ENCODE data around the gene IFITM2. TPM values are rescaled to one million over a fixed set of nuclear protein-coding genes. Genes with fewer than 3 reads are reported as not detected.

Gene IFITM2
- total RNA-seq, 1 donor from 2014 or later = 344 TPM

DNA sequence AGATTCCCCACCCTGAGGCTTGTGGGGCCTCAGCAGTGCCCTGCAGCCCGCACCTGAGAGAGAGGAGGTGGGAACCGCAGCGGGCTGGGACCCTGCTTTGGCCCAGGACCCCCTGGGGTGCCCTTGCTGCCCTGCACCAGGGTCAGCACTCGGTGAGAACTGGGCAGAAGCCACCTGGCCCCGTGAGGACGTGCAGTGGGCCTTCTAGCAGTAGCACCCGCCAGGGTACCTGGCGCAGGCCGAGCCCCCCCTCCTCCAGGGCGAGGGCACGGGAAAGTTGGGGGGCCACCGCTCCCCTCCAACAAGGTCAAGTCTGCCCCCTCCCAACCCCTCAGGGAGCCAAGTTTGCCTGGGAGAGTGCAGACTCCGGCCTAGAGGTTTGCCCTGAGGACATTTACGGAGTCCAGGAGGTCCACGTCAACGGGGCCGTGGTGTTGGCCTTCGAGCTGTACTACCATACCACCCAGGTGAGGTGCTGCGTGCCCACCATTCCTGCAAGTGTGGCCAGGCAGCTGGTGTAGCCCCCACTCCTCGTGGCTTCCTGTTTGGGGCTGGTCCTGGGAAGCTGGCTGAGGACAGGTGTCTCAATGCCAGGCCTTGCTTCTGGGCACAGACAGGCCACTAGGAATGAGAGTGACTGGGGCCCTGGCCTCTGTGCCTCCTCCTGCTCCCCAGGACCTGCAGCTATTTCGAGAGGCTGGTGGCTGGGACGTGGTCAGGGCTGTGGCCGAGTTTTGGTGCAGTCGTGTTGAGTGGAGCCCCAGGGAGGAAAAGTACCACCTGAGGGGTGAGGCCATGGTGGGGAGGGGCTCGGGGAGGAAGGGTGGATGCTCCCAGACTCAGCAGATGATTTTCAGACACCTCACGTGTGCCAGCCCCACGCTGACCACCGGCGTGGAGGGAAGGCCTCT, 15.2 kb upstream of the IFITM2 start:
- no peak for DNase-seq (ENCODE audit: extremely low read depth, low read depth, low spot score)

DNA sequence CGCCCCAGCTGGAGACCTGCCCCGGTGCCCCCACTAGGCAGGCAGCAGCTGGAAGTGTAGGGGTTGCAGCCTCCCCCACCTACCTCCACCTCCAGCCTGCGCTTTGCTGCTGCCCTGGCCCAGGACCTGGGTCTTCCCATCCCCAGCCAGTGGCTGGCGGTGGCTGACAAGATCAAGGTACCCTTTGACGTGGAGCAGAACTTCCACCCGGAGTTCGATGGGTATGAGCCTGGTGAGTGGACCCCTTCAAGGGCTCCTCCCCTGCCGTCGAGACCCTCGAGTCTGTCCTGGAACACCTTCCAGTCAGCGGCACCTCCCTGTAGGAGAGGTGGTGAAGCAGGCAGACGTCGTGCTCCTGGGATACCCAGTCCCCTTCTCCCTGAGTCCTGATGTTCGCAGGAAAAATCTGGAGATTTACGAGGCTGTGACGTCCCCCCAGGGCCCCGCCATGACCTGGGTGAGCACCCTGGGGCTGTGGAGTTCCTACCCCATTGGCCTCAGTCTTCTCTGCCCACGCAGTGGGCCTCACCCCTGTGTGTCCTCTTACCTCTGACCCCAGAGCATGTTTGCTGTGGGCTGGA, 14.3 kb upstream of the IFITM2 start:
- DNase-seq (ENCODE audit: extremely low read depth, low read depth, low spot score) = no peak

DNA sequence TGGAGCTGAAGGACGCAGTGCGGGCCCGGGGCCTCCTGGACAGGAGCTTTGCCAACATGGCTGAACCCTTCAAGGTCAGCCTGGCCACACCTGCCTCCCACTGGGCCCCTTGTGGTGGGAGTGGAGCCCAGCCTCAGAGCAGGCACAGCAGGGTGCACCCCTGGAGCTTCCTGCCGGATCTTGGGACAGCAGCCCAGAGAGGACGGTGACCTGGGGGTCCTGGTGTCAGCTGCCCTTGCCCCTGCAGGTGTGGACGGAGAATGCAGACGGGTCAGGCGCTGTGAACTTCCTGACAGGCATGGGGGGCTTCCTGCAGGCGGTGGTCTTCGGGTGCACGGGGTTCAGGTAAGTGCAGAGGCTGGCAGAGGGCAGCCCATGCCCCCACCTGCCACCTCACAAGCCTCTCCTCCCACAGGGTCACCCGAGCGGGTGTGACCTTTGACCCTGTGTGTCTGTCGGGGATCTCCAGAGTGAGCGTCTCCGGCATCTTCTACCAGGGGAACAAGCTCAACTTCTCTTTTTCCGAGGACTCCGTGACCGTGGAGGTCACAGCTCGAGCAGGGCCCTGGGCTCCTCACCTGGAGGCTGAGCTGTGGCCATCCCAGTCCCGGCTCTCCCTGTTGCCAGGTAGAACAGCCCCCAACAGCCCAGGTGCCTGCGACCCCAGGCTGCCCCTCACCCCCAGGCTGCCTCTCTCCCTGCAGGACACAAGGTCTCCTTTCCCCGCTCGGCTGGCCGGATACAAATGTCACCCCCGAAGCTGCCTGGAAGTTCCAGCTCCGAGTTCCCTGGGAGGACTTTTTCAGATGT, 13.6 kb upstream of the IFITM2 start:
- no peak for DNase-seq (ENCODE audit: extremely low read depth, low read depth, low spot score)

DNA sequence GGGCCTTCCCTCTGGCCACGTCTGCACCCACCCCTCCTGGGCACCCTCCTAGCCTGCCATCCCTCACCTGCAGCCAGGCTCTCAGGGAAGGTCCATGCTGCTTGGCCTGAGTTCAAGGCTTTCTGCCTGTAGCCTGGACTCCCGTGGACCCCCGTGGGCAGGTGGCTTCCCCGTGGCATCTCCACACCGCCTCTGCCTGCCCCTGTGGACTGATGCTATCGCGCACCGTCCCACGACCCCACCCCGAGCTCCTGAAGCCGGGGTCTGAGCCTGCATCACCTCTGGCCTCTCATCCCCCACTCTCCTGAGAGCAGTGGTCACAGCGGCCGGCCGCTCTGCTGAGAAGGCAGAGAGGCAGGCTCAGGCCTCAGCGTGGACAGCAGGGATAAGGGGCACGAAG, 12.8 kb upstream of the IFITM2 start:
- no peak for DNase-seq (ENCODE audit: extremely low read depth, low read depth, low spot score)

DNA sequence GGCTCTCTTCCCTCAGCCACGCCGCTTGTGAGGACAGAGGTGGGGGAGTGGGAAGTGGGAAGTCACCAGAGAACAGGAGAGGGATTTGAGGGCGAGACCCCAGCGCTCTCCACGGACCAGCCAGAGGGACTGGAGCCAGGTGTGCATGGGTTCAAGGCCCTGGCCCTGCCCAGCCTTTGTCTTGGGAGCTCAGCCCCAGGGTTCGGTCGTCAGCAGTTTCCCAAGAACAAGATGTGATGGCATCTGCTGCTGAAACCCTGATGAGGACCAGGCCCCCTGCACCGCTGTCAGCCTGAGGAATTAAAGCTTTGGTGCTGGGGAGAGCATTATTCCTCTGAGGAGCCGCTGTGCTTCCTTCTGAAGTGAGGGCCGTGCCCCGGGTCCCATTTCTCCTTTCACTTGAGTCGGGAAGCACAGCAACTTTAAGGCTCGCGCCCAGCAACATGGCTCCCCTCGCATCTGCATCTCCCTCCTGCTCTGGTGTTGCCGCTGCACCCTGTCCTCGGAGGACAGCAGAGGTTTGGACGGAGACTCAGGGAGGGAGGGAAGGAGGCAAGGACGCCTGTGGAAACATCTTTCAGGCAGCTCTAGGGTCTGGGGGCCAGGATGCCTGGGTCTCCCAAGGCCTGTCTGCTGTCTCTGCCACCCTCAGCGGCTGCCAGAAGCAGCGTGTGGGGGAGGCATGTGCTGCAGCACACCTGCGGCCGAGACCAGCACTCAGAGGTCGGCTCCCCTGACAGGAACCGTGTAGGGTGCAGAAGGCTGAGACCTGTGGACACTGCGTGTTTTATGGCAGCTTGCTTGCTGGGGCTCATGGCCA, 12.1 kb upstream of the IFITM2 start:
- DNase-seq (ENCODE audit: extremely low read depth, low read depth, low spot score) = no peak

DNA sequence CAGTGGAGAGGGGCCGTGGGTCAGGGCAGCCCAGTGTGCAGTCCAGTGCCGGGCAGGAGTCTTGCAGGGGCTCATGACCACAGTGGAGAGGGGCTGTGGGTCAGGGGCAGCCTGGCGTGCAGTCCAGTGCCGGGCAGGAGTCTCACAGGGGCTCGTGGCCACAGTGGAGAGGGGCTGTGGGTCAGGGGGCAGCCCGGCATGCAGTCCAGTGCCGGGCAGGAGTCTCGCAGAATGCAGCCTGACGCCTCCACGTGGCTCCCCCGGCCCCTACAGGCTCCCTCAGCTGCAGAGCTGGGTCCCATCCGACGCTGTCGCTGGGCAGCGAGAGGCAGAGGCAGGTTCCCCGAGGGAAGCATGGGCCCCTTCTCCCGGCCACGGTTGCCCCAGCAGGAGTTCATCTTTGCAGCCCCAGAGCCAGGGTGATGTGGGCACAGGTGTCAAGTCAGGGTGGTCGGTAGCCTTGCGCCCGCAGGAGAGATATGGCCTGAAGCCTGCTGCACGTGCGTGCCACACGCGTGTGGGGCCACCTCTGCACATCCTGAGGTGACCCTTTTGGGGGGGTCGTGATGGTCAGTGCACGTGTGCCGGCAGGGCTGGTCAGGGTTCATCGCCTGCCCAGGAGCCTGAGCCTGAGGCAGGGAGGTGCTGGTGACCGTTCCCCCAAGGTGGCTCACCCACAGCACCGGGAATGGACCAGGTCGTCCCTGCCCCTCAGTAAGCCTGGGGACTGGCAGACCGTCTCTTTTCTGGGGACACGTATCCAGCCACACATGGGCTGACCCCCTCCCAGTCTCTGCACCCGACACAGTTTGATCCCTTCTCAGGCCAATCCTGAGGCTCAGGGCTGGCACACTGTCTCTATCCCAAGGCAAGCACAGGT, 11.2 kb upstream of the IFITM2 start:
- DNase-seq (ENCODE audit: extremely low read depth, low read depth, low spot score) = no peak

DNA sequence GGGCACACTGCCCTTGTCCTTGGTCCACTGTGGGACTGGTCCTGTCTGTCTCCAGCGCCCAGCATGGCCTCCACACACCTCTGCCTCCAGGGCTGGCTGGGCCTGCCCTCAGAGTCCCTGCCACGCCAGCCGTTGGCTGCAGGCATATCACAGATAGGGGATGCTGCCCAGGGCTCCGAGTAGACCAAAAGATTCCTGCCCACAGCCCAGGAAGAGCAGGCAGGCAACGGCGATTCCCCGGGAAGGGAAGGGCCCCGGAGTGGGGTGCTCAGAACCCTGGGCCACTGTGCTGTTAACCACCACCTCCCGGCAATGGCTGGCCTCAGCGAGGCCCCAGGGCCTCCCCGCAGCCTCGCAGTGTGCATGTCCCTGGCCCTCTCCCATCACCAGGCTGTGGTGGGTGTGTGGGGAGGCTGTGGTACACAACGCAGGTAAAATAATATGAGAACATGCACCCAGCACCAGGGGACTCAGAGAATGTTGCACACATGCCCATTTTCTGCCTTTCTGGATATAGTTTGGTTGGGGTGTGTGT, 10.5 kb upstream of the IFITM2 start:
- no peak for DNase-seq (ENCODE audit: extremely low read depth, low read depth, low spot score)

DNA sequence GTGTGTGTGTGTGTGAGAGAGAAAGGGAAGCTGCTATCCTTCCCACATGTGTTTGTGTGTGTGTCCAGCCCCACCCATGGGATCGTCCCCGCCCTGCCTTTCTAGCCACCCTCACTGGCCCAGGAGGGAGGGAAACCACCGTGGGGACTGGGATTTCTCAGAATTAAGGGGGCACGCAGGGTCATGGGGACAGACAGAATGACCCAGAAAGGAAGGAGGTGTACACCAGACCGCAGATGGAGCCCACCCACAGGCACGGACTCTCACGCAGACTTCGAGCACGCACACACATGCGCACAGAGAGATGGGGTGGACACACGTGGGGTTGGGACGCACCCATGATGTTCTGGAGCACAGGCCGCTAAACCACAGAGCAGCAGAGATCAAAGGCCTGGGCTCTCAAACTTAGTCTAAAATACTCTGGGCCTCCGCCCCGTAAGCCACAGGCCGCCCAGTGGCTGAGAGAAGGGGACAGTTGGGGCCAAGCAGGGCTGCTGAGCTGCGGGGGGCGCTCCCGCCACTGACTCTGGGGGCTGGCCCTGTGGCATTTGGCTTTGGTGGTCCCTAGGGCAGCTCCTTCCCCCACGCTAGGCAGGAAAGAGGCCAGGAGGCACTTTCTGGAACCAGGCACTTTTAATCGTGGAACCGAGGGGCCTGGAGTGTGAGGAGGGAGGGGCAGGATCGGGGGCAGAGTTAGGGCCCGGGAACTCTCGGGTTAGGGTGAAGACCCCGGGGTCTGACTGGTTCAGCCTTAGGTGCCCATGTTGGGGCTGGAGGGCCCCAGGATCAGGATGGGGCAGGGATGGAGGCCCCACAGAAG, 9.8 kb upstream of the IFITM2 start:
- no peak for DNase-seq (ENCODE audit: extremely low read depth, low read depth, low spot score)

DNA sequence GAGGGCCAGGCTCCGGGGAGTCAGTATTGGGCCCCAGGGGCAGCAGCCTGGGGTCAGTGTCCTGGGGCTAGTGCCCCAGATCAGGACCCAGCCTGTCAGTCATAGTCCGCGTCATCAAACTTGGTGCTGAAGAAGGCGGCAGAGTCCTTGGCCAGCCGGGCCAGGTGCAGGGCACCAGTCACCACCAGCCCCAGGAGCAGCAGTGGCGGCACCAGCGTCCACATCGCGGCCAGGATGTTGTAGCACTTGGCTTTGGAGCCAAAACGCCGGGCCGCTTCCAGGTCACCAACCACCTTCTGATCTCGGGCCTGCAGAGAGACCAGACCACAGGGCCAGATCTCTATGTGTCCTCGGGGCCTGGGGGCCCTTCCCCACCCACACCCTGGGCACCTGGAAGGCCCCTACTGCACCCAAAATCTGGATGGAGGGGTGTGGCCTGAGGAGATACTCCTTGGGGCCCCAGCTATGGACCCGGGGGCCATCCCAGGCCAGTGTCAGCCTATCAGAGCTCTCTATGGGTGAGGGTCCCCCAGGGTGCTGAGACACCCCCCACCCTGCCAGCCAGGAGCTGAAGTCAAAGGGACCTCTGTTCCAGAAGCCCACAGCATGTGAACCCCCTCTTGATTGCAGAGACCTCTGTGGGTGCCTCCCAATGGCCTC, 9.1 kb upstream of the IFITM2 start:
- no peak for DNase-seq (ENCODE audit: extremely low read depth, low read depth, low spot score)

DNA sequence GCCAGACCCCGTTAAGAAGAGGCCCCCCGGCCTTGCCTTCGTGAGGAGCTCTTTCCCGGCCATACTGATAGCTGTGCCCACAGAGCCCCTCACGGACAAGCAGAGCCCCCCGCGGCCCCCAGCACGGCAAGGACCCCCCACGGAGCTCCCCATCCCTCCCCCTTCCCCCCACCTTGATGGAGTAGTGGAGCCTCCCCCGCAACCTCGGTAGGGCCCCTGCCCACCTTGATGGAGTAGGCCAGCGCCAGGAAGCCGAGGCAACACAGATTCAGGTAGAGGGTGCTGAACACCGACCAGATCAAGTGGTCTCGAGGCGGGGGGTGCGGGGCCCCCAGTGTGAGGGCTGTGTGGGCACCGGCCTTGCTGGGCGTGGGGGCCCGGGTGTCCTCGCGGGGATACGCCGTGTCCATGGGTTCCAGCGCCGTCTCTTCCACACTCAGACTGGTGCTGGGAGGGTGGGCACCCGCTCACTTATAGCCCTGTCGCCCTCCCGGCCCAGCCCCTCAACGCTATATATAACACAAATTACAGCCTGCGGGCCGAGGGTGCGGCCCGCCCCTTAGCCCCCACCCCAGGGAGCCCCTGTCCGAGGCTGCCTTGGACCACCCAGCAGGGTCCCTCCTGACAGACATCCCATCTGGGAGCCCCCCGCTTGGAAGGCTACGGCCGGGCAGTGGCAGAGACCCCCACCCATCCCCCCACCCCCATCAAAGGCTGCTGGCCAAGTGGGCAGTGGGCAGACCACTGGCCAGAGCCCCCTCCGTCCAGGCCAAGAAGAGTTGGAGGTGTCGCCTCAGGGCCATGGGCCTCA, 8.3 kb upstream of the IFITM2 start, which contains the start of gene IFITM5:
Gene IFITM5, minus strand, starts transcription at position 446 of the 811 bp plus-strand sequence. Its CDS starts 36 bp downstream, at position 410.
- no peak for DNase-seq (ENCODE audit: extremely low read depth, low read depth, low spot score)

DNA sequence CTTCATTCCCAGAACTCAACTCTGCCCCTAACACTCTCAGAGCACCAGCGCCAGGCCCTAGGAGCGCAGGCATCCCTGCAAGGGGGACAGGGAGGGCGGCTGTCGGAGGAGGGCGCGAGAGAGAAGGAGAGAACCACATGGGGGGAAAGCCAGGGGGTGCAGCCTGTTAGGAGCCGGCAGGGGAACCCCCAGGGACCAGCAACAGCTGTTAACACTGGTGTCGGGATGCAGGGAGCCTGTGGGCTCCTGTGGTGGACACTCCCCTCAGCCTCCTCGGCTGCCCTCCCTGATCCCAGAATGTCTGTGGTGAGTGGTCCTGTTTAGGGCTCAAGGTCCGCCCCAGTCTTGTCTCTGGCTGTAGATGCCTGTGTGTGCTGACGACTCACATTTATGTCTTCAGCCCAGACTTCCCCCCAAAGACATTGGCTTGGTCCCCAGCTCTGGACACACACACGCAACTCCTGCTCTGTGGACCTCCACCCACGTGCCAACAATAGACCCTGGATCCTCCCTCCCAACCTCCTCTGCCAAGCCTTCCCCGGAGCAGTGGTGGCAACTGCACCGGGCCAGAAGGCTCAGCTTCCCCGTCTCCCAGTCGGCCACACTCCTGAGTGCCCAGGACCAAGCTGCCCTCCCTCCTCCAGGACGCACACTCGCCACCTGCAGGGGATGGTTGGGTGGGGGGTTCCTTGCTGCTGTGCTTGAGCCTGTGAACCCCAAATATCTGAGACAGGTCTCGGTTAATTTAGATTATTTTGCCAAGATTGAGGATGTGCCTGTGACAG, 7.5 kb upstream of the IFITM2 start:
- no peak for DNase-seq (ENCODE audit: extremely low read depth, low read depth, low spot score)

DNA sequence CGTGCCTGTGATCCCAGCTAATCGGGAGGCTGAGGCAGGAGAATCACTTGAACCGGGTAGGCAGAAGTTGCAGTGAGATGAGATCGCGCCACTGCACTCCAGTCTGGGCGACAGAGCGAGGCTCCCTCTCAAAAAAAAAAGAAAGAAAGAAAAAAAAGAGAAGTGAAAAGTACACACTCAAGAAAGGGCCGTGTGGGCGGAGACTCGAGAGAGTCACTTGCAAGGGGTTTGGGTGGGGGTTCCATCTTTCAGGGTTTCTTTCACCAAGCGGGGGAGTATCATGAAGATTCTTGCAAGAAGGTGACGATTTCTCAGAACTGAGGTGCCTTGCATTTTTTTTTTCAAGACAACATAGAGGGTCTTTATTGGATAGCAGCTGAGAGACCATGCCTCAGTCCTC, 4.3 kb upstream of the IFITM2 start:
- DNase-seq (ENCODE audit: extremely low read depth, low read depth, low spot score) = no peak

DNA sequence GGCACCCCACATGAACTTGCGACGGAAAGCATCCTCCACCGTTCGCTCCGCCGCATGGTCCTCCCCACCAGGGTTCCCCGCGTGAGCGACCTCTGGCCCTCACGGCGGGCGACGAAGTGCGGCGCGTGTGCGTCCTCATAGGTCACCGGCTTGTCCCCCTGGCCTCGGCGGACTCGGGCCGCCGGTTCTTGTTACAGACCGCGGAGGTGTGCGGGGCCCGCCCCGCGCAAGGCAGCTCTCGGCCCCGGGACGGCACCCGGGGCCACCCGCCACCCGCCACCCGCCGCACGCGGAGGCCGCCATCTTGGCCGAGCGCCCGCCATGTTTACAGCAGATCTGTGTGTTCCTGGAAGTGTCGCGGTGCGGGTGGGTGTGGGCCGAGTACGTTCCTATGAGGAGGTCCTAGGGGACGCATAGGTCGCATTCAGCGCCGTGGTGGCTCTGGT, 3.5 kb upstream of the IFITM2 start:
- no peak for DNase-seq (ENCODE audit: extremely low read depth, low read depth, low spot score)

DNA sequence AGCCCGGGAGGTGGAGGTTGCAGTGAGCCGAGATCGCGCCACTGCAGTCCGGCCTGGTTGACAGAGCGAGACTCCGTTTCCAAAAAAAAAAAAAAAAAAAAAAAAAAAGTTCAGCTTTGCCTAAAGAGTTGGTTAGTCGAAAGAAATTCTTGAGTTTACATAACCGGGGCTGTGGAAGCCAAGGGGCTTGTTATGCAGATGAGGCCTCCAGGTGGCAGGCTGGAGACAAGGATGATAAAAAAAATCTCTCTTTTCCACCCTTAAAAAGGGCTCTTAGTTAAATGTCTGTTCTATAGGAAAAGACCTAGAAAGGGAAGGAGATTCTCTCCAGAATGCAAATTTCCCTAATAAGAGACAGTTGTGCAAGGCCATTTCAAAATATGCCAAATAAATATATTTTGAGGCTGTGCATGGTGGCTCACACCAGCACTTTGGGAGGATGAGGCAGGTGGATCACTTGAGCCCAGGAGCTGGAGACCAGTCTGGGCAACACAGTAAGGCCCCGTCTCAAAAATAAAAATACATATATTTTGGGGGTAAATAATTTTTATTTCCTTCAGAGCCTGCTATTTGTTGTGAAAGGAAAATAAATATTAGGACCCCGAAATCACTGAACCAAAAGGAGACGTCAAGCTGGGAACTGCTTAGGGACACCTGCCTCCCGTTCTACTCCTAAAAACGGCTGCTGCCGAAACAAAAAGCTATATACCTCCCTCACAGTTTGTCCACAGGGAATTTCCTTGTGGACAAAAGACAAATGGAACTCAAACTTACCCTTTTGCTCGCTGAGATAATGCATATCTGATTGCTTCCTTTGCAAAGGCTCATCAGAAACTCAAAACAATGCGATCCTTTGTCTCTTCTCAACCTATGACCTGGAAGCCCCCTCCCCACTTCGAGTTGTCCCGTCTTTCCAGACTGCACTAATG, 2.4 kb upstream of the IFITM2 start:
- DNase-seq (ENCODE audit: extremely low read depth, low read depth, low spot score) = no peak

DNA sequence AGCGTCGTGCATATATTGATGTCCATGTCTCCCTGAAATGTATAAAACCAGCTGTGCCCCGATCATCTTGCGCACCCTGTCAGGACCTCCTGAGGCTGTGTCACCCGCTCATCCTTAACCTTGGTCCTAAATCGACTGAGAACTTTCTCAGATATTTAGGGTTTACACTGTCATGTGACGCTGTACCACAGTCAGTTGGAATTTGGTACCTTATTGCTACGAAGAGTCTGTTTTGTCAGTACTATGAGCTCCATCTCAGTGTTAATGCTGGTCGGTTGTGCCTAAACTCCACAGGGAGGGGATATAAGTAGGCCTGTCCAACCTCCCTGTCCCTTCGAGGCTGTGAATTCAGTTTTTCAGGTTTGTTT, 1.8 kb upstream of the IFITM2 start:
- no peak for DNase-seq (ENCODE audit: extremely low read depth, low read depth, low spot score)

Data from glomerular endothelial cell (primary cell).